ENCODE results near the gene KRTAP13-2.

GRCh38 chr21:30351534-30351933 is 20.5 kb downstream of the KRTAP13-2 start:
- TF ChIP-seq POLR2A (IDR thresholded peaks at IDR 0.05) (no peak), CTCF (IDR thresholded peaks at IDR 0.05) (no peak), POLR2AphosphoS5 (IDR thresholded peaks at IDR 0.05) (no peak), EP300 (IDR thresholded peaks at IDR 0.05) (no peak)
